Stomach (tissue), 4 donors: Measurements from ENCODE around the gene TMA7.

Experiments used
- CTCF ChIP-seq, 7 experiments: fragments of 450-650 bp in 4 of 7; fragments of 200-600 bp in 3 of 7; sonication (generic) in 3 of 7; IDR thresholded peaks; one replicate each; pipeline ENCODE4 v1.5.1; 2016 to 2019; ENCODE audit warnings: antibody characterized with exemption in 7 of 7, control low read depth in 2 of 7, mild to moderate bottlenecking in 1 of 7
- POLR2A ChIP-seq, 4 donors: fragments of 450-650 bp; IDR thresholded peaks; one replicate each; pipeline ENCODE4 v1.6.1; 2016; ENCODE audit warnings: antibody characterized with exemption in 4 of 4, control low read depth in 2 of 4, mild to moderate bottlenecking in 1 of 4, moderate library complexity in 1 of 4
- POLR2AphosphoS5 ChIP-seq, 3 donors: sonication (generic); formaldehyde crosslinking; IDR thresholded peaks; one replicate each; pipeline ENCODE4 v1.6.1; 2016; ENCODE audit warnings: antibody characterized with exemption in 3 of 3

- no peak for TF ChIP-seq POLR2A (IDR thresholded peaks at IDR 0.05)
- no peak for TF ChIP-seq CTCF (IDR thresholded peaks at IDR 0.05)
- no peak for TF ChIP-seq POLR2AphosphoS5 (IDR thresholded peaks at IDR 0.05)
Measured at GRCh38 chr3:48426401-48426909, 13.6 kb upstream of the TMA7 start.
